H9 (cell line): ENCODE results near the gene ST6GALNAC3. TPM values are rescaled to one million over a fixed set of nuclear protein-coding genes. Genes with fewer than 3 reads are reported as not detected.

Experiments used
- DNase-seq: peaks from one replicate; pipeline ENCODE4 v3.0.0-alpha.2; 2017
- H2AFZ ChIP-seq: one replicate; pipeline ENCODE4 v1.6.1; 2013; ENCODE audit warnings: mild to moderate bottlenecking, low read length, control low read depth, moderate library complexity
- H2AK5ac ChIP-seq: 2 replicates; pipeline ENCODE4 v1.6.1; 2013; ENCODE audit warnings: low read length, control low read depth, mixed read lengths; ENCODE audit not compliant: insufficient read length
- H2BK120ac ChIP-seq: one replicate; pipeline ENCODE4 v1.6.1; 2013; ENCODE audit warnings: low read depth, mild to moderate bottlenecking, low read length, control low read depth, inconsistent platforms; ENCODE audit not compliant: poor library complexity, severe bottlenecking
- H2BK12ac ChIP-seq: 2 replicates; pipeline ENCODE4 v1.6.1; 2013; ENCODE audit warnings: low read length, control low read depth, mixed read lengths, low read depth; ENCODE audit not compliant: insufficient read length
- H2BK15ac ChIP-seq: 2 replicates; pipeline ENCODE4 v1.6.1; 2013; ENCODE audit warnings: low read depth, low read length, control low read depth
- H2BK20ac ChIP-seq: one replicate; pipeline ENCODE4 v1.6.1; 2013; ENCODE audit warnings: low read depth, mild to moderate bottlenecking, low read length, control low read depth, inconsistent platforms; ENCODE audit not compliant: poor library complexity, severe bottlenecking
- H2BK5ac ChIP-seq: 2 replicates; pipeline ENCODE4 v1.6.1; 2013; ENCODE audit warnings: low read length, control low read depth, mixed read lengths; ENCODE audit not compliant: insufficient read length
- H3K14ac ChIP-seq: 2 replicates; pipeline ENCODE4 v1.6.1; 2013; ENCODE audit warnings: low read length, control low read depth; ENCODE audit not compliant: insufficient read depth
- H3K18ac ChIP-seq: 2 replicates; pipeline ENCODE4 v1.6.1; 2013; ENCODE audit warnings: low read depth, mild to moderate bottlenecking, mixed read lengths, low read length, control low read depth; ENCODE audit not compliant: insufficient read length
- H3K23ac ChIP-seq: 2 replicates; pipeline ENCODE4 v1.6.1; 2013; ENCODE audit warnings: low read length, control low read depth, mixed read lengths, low read depth; ENCODE audit not compliant: insufficient read length
- H3K23me2 ChIP-seq: 2 replicates; pipeline ENCODE4 v1.6.1; 2013; ENCODE audit warnings: low read depth, mild to moderate bottlenecking, mixed read lengths, low read length, control low read depth; ENCODE audit not compliant: insufficient read length, poor library complexity, severe bottlenecking
- H3K27ac ChIP-seq: 2 replicates; pipeline ENCODE4 v1.5.1; 2013; ENCODE audit warnings: low read length, control low read depth, mixed read lengths, low read depth; ENCODE audit not compliant: insufficient read length
- H3K27me3 ChIP-seq: 2 replicates; pipeline ENCODE4 v1.6.1; 2013; ENCODE audit warnings: low read length, control low read depth, inconsistent platforms; ENCODE audit not compliant: insufficient read depth
- H3K4ac ChIP-seq: 2 replicates; pipeline ENCODE4 v1.6.1; 2013; ENCODE audit warnings: low read depth, mild to moderate bottlenecking, control low read depth, inconsistent platforms, low read length, moderate library complexity
- H3K4me1 ChIP-seq: 2 replicates; pipeline ENCODE4 v1.6.1; 2013; ENCODE audit warnings: low read length, control low read depth, inconsistent platforms; ENCODE audit not compliant: insufficient read depth
- H3K4me2 ChIP-seq: 2 replicates; pipeline ENCODE4 v1.6.1; 2013; ENCODE audit warnings: low read length, control low read depth, mixed read lengths; ENCODE audit not compliant: insufficient read length, insufficient read depth
- H3K56ac ChIP-seq: 2 replicates; pipeline ENCODE4 v1.6.1; 2013; ENCODE audit warnings: low read depth, mild to moderate bottlenecking, mixed read lengths, low read length, control low read depth; ENCODE audit not compliant: insufficient read length
- H3K79me1 ChIP-seq: 2 replicates; pipeline ENCODE4 v1.6.1; 2013; ENCODE audit warnings: low read depth, mild to moderate bottlenecking, moderate library complexity, low read length, control low read depth, inconsistent platforms; ENCODE audit not compliant: insufficient read depth, poor library complexity, severe bottlenecking
- H3K79me2 ChIP-seq: 2 replicates; pipeline ENCODE4 v1.6.1; 2013; ENCODE audit warnings: low read length, control low read depth, inconsistent platforms; ENCODE audit not compliant: insufficient read depth
- H3K9ac ChIP-seq: 2 replicates; pipeline ENCODE4 v1.6.1; 2013; ENCODE audit warnings: low read length, control low read depth, mixed read lengths; ENCODE audit not compliant: insufficient read length; ENCODE audit errors: extremely low read depth
- H3K9me3 ChIP-seq: one replicate; pipeline ENCODE4 v1.6.1; 2013; ENCODE audit warnings: low read depth, low read length, inconsistent platforms; ENCODE audit not compliant: control insufficient read depth
- H3T11ph ChIP-seq: one replicate; pipeline ENCODE4 v1.6.1; 2013; ENCODE audit warnings: mild to moderate bottlenecking, low read length, control low read depth, inconsistent platforms
- H4K20me1 ChIP-seq: one replicate; pipeline ENCODE4 v1.6.1; 2013; ENCODE audit not compliant: control insufficient read depth, insufficient read length, insufficient read depth
- H4K5ac ChIP-seq: 2 replicates; pipeline ENCODE4 v1.6.1; 2013; ENCODE audit warnings: low read depth, mild to moderate bottlenecking, mixed read lengths, low read length, control low read depth; ENCODE audit not compliant: insufficient read length
- H4K8ac ChIP-seq: replicated peaks from 2 replicates; pipeline ENCODE4 v1.6.1; 2013; ENCODE audit warnings: low read length, control low read depth, mixed read lengths, low read depth; ENCODE audit not compliant: insufficient read length
- H4K91ac ChIP-seq: 2 replicates; pipeline ENCODE4 v1.6.1; 2013; ENCODE audit warnings: low read depth, mild to moderate bottlenecking, moderate library complexity, mixed read lengths, low read length, control low read depth; ENCODE audit not compliant: insufficient read length
- H3K27ac Mint-ChIP-seq, 3 experiments: 2 replicates in 2 of 3; 3 replicates in 1 of 3; pipeline ENCODE4 v1.8.0; 2020 to 2021; ENCODE audit warnings: mixed read lengths in 3 of 3, mild to moderate bottlenecking in 1 of 3, moderate library complexity in 1 of 3
- H3K27me3 Mint-ChIP-seq: 2 replicates; pipeline ENCODE4 v1.8.0; 2021; ENCODE audit warnings: low read depth, mild to moderate bottlenecking, moderate library complexity, mixed read lengths
- H3K36me3 Mint-ChIP-seq, 3 experiments: 2 replicates in 2 of 3; 3 replicates in 1 of 3; pipeline ENCODE4 v1.8.0; 2020 to 2021; ENCODE audit warnings: low read depth in 3 of 3, mixed read lengths in 3 of 3; ENCODE audit not compliant: insufficient read depth in 1 of 3
- H3K4me1 Mint-ChIP-seq, 2 experiments: 2 replicates each; pipeline ENCODE4 v1.8.0; 2020; ENCODE audit warnings: mixed read lengths in 2 of 2
- H3K4me3 Mint-ChIP-seq, 2 experiments: 2 replicates in 1 of 2; 3 replicates in 1 of 2; pipeline ENCODE4 v1.8.0; 2020 to 2021; ENCODE audit warnings: mild to moderate bottlenecking in 2 of 2, mixed read lengths in 2 of 2, moderate library complexity in 1 of 2
- H3K9me3 Mint-ChIP-seq, 2 experiments: 2 replicates in 1 of 2; 3 replicates in 1 of 2; pipeline ENCODE4 v1.8.0; 2020; ENCODE audit warnings: mild to moderate bottlenecking in 2 of 2, mixed read lengths in 2 of 2, moderate library complexity in 1 of 2
- CTCF ChIP-seq: fragments of 200-600 bp; sonication (generic); conservative IDR thresholded peaks from 3 replicates; pipeline ENCODE4 v1.8.0; 2021; ENCODE audit warnings: antibody characterized with exemption, mild to moderate bottlenecking
- WGBS: extraction: QIAGEN DNeasy Blood & Tissue Kit; methylation state at CpG from one replicate; pipeline ENCODE4 v1.1.7; 2013; ENCODE audit warnings: missing lambda C conversion rate, low lambda C conversion rate, mixed read lengths; ENCODE audit not compliant: insufficient read length; ENCODE audit errors: extremely low coverage; 5-methylcytosine and 5-hydroxymethylcytosine counted together
- total RNA-seq: library from RNA; stranded (reverse); gene quantifications from 2 replicates; pipeline ENCODE4 v1.2.1, GENCODE V29; 2021

Gene ST6GALNAC3
- total RNA-seq, 1 experiment from 2014 or later: 11.2 TPM

DNA sequence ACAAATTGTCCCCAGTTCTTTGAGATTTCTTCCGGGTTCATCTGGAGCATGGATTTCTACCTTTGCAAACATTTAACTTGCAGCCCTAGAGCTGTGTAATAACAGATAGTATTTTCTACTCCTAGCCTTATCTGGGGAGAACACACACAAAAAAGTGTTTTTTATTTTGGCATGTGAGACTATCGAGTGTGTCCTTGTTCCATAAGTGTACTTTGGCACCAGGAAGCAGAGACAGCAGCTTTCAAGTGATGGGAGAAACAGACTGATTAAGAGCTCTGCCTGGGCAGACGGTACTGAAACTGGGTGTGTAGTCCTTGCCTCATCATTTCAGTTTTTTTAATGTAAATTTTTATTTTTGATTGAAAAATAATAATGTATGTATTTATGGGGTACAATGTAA is 297.4 kb downstream of the ST6GALNAC3 start:
- no peak overlapping the region for H3K56ac ChIP-seq
- no peaks in the 10 kb centered on the region for H3K36me3 Mint-ChIP-seq

More for the DNA sequence above, 297.4 kb downstream of the ST6GALNAC3 start:
- Histone ChIP-seq H2BK20ac (no peak overlapping the region), H3K18ac (no peak overlapping the region), H4K5ac (no peak overlapping the region), H3K4ac (no peak overlapping the region), H2BK120ac (no peak overlapping the region), H3K14ac (no peak overlapping the region), H3K9ac (no peak overlapping the region), H3K4me1 (no peaks in the 10 kb centered on the region; the same call in 1 of the 2 replicates), H3K27me3 (no peaks in the 10 kb centered on the region), H3T11ph (no peak overlapping the region), H2AFZ (no peak overlapping the region), H2BK12ac (no peak overlapping the region), H4K20me1 (no peaks in the 10 kb centered on the region), H4K91ac (no peak overlapping the region), H4K8ac (no peak overlapping the region), H3K4me2 (no peak overlapping the region), H3K79me1 (no peaks in the 10 kb centered on the region), H3K23ac (no peak overlapping the region), H3K79me2 (no peaks in the 10 kb centered on the region), H3K9me3 (no peaks in the 10 kb centered on the region), H3K23me2 (no peaks in the 10 kb centered on the region), H2BK5ac (no peak overlapping the region), H2AK5ac (no peak overlapping the region), H3K27ac (no peak overlapping the region), H2BK15ac (no peak overlapping the region)
- peaks cover 8 to 10% of the 10 kb centered on the region in 2 experiments; a peak in 3 of 4 replicates for H3K4me1 Mint-ChIP-seq
- H3K27me3 Mint-ChIP-seq: no peaks in the 10 kb centered on the region
- no peak for DNase-seq
- WGBS: no CpG with 5 or more reads among the region's 3 CpGs
- H3K4me3 Mint-ChIP-seq: no peak overlapping the region
- no peaks in the 10 kb centered on the region for H3K9me3 Mint-ChIP-seq
- no peak for TF ChIP-seq CTCF
- no peak overlapping the region; a peak in 1 of 7 replicates for H3K27ac Mint-ChIP-seq
